Measurements from ENCODE around the gene TRIM54.

TRIM54 gene

GRCh38 chr2:27303093-27304025, 21.1 kb downstream of the TRIM54 start:
- TF ChIP-seq, protein P1, sequence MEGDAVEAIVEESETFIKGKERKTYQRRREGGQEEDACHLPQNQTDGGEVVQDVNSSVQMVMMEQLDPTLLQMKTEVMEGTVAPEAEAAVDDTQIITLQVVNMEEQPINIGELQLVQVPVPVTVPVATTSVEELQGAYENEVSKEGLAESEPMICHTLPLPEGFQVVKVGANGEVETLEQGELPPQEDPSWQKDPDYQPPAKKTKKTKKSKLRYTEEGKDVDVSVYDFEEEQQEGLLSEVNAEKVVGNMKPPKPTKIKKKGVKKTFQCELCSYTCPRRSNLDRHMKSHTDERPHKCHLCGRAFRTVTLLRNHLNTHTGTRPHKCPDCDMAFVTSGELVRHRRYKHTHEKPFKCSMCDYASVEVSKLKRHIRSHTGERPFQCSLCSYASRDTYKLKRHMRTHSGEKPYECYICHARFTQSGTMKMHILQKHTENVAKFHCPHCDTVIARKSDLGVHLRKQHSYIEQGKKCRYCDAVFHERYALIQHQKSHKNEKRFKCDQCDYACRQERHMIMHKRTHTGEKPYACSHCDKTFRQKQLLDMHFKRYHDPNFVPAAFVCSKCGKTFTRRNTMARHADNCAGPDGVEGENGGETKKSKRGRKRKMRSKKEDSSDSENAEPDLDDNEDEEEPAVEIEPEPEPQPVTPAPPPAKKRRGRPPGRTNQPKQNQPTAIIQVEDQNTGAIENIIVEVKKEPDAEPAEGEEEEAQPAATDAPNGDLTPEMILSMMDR (IDR thresholded peaks at IDR 0.05; ENCODE audit: borderline replicate concordance, control extremely low read depth, extremely low read depth, insufficient read depth, missing control alignments): peak; percentile 82
- DNase-seq (ENCODE audit: low spot score): peak; percentile 76
- in situ Hi-C loops (cut with MboI; ENCODE audit: low sequenced_read_pairs, unreplicated experiment): no loop called here

DNA sequence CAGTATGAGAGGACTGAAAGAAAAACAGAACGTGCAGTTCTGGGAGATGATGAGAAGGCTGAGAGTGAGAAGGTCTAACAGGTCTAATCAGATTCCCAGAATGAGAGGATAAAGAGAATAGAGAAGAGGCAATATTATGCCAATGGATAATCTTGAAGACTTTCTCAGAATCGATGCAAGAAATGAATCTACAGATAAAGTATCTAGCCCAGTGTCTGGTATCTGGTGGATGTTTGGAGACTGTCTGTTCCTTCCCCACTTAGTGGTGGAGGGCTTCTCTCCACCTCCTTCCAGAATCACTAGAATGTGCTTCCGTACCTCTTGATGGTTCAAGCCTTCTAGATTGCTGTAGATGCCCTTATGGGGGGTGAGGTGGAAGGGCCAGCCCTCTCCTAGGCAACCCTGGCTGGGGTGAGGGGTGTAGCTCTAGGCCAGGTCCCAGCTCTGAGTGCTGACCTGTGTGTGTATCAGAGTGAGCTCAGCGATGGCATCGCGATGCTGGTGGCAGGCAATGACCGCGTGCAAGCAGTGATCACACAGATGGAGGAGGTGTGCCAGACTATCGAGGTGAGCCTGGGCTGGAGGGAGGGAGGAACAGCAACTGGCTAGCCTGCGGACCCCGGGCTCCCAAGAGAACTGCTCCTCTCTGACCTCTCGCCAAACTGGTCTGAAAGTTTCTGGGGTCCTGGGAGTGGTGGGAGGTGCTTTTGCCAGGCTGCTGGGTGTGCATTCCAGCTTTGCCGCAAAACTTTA, 22.4 kb downstream of the TRIM54 start:
- no peak for DNase-seq (ENCODE audit: low spot score)
- in situ Hi-C loops (cut with MboI; ENCODE audit: low sequenced_read_pairs, unreplicated experiment): no loop called here
- TF ChIP-seq, protein P1 (IDR thresholded peaks at IDR 0.05; ENCODE audit: borderline replicate concordance, control extremely low read depth, extremely low read depth, insufficient read depth, missing control alignments): no peak

GRCh38 chr2:27305516-27305915, 23.3 kb downstream of the TRIM54 start:
- in situ Hi-C loops (cut with MboI; ENCODE audit: low sequenced_read_pairs, unreplicated experiment): no loop called here
- DNase-seq (ENCODE audit: low spot score): no peak
- TF ChIP-seq, protein P1 (IDR thresholded peaks at IDR 0.05; ENCODE audit: borderline replicate concordance, control extremely low read depth, extremely low read depth, insufficient read depth, missing control alignments): no peak

DNA sequence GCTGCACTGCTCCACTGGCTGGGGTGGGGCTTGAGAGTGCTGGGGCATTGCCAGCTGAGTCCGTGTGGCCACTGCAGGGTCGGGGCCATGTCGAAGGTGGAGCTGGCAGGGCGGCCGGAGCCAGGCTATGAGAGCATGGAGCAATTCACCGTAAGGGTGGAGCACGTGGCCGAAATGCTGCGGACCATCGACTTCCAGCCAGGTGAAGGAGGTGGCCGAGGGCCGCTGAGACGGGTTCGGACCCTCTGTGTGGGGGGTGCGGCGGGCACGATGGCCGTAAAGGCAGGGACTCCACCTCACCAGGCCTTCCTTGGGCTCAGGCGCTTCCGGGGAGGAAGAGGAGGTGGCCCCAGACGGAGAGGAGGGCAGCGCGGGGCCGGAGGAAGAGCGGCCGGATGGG, 23.9 kb downstream of the TRIM54 start:
- TF ChIP-seq, protein P1 (IDR thresholded peaks at IDR 0.05; ENCODE audit: borderline replicate concordance, control extremely low read depth, extremely low read depth, insufficient read depth, missing control alignments): no peak
- no peak for DNase-seq (ENCODE audit: low spot score)
- in situ Hi-C loops (cut with MboI; ENCODE audit: low sequenced_read_pairs, unreplicated experiment): no loop called here

GRCh38 chr2:27306573-27307286, 24.5 kb downstream of the TRIM54 start:
- in situ Hi-C loops (cut with MboI; ENCODE audit: low sequenced_read_pairs, unreplicated experiment): no loop called here
- TF ChIP-seq, protein P1 (IDR thresholded peaks at IDR 0.05; ENCODE audit: borderline replicate concordance, control extremely low read depth, extremely low read depth, insufficient read depth, missing control alignments): no peak
- DNase-seq (ENCODE audit: low spot score): peak; percentile 56

DNA sequence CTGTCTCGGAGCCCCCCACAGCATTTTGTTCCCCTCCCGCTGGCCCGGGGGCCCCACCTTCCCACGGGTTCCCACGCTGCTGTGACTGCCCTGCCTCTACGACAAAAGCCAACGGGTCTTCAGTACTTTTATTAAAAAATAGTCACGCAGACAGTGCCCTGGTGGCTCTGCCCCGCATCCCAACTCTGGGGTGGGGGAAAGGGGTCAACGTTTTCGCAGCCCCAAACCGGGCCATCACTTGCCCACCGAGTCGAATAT, 25.0 kb downstream of the TRIM54 start:
- TF ChIP-seq, protein P1 (IDR thresholded peaks at IDR 0.05; ENCODE audit: borderline replicate concordance, control extremely low read depth, extremely low read depth, insufficient read depth, missing control alignments): no peak
- DNase-seq (ENCODE audit: low spot score): no peak
- in situ Hi-C loops (cut with MboI; ENCODE audit: low sequenced_read_pairs, unreplicated experiment): no loop called here
